SK-MEL-5 (cell line): ENCODE measurements around the gene ATP2B2. TPM values are rescaled to one million over a fixed set of nuclear protein-coding genes. Genes with fewer than 3 reads are reported as not detected.

Experiments used
- DNase-seq: peaks from one replicate; pipeline ENCODE4 v3.0.0-alpha.2; 2016; ENCODE audit warnings: low read depth, low spot score
- in situ Hi-C: cut with HindIII; loops from 2 replicates; pipeline ENCODE4 v1.10.0; 2016; ENCODE audit warnings: low sequenced_read_pairs, high pct_unique_total_duplicates, low pct_unique_long_range_greater_than_20kb
- total RNA-seq: library from RNA; depleted of rRNA; stranded (reverse); fragments of >200 nt; shearing (Covaris generic); gene quantifications from 2 replicates; pipeline ENCODE4 v1.2.3, GENCODE V29; 2014

ATP2B2 gene
- total RNA-seq, 1 experiment from 2014 or later, result not detected

- in situ Hi-C loops, result no loop called here
- no peak for DNase-seq
These were observed 216.8 kb downstream of the ATP2B2 start for GRCh38 chr3:10288575-10288960.

- DNase-seq, result no peak
- in situ Hi-C loops, result no loop called here
These were observed 217.3 kb downstream of the ATP2B2 start for GRCh38 chr3:10287936-10288574.

DNA sequence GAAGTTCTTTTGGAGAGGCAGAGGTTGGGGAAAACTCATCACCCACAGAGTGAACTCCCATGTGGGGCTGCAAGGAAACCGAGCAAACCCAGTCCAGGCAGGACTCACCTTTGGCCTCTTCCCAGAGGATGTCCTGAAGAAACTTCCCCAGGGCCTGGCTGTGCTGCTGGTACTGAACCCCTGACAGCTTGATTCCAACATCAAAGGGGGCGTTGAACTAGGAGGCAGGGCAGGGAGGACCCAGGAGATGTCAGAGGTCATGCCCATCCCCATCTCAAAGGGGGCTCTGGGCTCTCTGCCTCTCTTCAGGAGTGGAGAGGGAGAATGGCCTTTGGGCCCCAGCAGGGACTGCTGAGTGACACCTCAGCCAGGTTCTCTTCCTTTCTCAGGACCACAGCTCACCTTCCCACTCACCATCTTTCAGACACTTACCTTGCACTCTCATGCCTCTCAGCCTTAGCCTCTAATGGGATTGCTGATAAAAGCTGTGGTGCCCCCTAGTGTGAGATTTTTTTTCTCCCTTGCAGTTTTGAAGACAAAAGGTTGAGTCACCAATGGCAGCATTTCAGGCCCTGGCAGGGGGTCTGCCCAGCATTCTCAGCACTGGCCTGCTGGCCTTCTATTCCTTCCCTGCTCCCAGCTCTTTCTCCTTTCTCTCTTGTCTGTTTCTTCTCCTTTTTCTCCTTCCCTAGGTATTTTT lies 218.6 kb downstream of the ATP2B2 start:
- in situ Hi-C loops, result no loop called here

DNA sequence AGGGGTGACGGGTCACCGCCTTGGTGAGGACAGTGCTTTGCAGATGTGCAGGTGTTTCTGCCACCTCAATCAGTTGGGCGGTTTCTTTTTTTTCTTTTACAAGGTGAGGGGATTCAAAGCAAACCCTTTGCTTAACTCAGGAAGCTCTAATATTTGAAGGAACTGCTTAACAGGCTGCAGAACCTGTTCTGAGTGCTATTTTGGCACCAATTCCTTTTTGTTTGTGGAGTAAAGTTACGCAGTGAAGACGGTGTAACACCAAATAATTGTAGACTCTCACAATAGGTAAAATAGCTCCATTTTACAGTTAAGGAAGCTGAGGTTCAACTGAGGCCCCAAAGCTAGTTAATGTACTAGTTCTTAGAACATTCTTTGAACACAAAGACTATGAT lies 219.3 kb downstream of the ATP2B2 start:
- in situ Hi-C loops, result no loop called here
- no peak for DNase-seq

More for the DNA sequence above, 218.6 kb downstream of the ATP2B2 start:
- DNase-seq, result no peak

DNA sequence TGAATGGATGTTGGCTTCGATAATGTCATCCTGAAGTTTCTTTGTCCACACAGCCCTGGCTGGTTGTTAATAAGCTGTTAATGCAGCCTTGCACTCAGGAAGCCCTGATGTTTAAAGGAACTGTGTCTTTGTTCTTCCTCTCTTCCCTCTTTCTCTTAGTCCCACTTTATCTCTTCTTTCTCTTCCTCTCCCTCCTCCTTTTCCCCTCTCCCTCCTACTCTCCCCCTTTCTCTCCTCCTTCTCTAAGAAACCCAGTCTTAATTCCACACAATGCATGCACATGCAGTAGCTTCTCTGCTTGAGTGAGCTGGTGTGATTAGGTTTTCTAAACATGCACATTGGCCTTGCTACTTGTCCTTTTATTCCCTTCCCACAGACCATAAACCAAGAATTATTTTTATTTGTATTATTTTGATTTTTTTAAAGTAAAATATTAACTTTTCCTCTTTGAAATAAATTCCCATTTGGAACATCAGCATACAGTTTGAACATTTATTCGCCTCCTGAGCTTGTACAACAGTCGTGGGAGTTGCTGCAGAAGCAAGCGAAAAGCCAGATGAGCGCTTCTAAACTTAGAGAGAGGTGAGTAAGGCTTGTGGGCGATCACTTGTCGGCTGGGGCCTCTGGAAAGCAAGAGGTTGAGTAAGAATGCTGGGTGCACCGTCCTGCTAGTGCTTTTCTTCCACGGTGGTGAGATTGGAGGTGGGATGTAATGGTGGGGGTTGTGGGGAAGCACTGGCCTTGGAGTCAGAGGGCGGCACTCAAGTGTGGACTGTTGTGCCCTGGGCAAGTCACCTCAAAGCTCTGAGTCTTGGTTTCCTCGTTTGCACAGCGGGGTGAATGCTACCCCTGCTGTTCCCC lies 219.9 kb downstream of the ATP2B2 start:
- DNase-seq, result no peak
- in situ Hi-C loops, result no loop called here

- in situ Hi-C loops, result no loop called here
- DNase-seq, result no peak
These were observed 220.9 kb downstream of the ATP2B2 start for GRCh38 chr3:10284496-10284895.

DNA sequence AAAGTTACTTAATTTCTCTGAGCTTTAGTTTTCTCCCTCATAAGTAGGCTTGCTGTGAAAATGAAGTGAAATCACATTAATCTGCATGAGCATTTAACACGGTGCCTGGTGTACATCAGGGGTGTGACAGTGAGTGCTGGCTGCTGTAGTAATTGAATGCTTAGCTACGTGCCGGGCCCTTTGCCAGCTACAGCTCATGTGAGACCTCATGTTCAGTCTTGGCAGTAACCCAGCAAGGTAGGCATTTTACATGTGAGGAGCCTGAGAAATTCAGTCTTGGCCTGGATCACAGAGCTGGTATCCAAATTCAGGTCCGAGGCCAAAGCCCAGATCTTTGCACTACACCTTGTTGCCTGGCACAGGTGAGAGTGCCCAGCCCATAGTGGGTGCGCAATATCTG lies 221.7 kb downstream of the ATP2B2 start:
- in situ Hi-C loops, result no loop called here
- peak; percentile 48 for DNase-seq

- in situ Hi-C loops, result no loop called here
These were observed 223.4 kb downstream of the ATP2B2 start for GRCh38 chr3:10281951-10282350.

GRCh38 chr3:10280571-10280970 lies 224.8 kb downstream of the ATP2B2 start:
- no peak for DNase-seq
- in situ Hi-C loops, result no loop called here

More at GRCh38 chr3:10281951-10282350, 223.4 kb downstream of the ATP2B2 start:
- DNase-seq, result no peak

DNA sequence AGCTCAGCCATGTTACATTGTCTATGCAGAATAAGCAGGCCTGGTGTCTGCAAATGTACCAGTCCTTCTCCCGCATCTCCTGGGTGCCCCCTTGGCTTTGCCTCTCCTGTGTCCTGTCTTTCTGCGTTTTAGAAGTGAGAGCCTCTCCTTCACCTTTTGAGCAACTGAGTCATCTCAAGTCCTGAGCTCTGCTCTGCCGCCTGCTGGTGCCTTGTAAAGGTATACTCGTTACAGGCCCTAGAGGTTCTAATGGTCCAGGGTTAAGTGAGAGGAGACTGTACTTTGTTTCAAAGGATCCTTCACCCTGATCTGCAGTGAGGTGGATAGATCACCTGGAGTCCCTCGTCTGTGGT lies 225.2 kb downstream of the ATP2B2 start:
- peak; percentile 35 for DNase-seq
- in situ Hi-C loops, result no loop called here

GRCh38 chr3:10279384-10280176 lies 225.8 kb downstream of the ATP2B2 start:
- in situ Hi-C loops, result no loop called here

GRCh38 chr3:10278501-10278900 lies 226.9 kb downstream of the ATP2B2 start:
- in situ Hi-C loops, result no loop called here
- no peak for DNase-seq

More at GRCh38 chr3:10279384-10280176, 225.8 kb downstream of the ATP2B2 start:
- no peak for DNase-seq

DNA sequence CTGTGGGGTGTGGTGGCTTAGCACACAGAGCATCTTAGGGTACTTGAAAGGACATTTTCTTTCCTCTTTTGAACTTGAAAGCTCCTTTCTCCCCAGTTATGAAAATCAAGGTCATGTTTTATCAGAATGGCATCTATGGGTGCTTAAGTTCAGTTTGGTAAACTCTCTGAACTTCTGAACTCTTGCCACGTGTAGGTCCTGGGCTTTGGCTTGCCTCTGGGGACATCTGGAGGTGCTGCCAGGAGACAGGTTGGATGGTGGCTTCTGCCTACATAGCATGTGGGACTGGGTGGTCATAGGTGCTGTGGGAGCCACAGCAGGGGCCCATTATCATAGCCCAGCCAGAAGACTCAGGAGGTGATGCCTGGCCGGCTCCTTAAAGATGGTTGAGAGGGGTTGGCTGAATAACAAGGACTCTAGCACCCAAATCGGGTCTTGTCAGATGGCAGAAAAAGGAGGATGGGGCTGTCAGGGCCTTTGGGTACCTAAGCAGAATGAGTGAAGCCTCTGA lies 228.2 kb downstream of the ATP2B2 start:
- no peak for DNase-seq
- in situ Hi-C loops, result no loop called here

DNA sequence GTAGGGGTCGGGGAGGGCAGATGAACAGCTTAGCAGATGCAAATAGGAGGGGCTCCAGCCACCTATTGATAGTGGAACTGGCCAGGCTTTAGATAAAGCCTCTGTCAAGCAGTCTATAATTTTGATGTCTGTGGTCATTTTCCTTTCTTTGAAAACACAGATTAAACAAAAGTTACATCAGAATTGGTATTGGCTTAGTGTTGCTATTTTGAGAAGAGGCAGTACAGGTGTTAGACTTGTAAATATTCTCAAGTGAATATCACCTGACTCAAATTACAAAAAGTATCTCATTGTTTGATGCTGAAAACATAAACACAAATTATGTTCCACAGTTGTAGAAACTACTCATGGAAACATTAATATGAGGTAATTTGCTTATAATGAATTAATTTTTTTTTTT lies 230.8 kb downstream of the ATP2B2 start:
- DNase-seq, result no peak
- in situ Hi-C loops, result no loop called here
